NCI-H2171 (cell line): ENCODE measurements around the gene DLX5.
A peak's percentile ranks its signal among the peaks of the same experiment; 100 is the strongest.

Experiments
- DNase-seq: peaks from one replicate; lab custom pipeline; 2025; lab: John Stamatoyannopoulos, UW

DLX5 gene

GRCh38 chr7:97005183-97006054 is 19.2 kb downstream of the DLX5 start, which contains the start of gene DLX6:
Gene DLX6 (plus strand): TSS chr7:97005553. CDS start chr7:97005978, 425 bp downstream.
- DNase-seq: peak; percentile 92

GRCh38 chr7:97004247-97005182 is 20.1 kb downstream of the DLX5 start:
- DNase-seq: no peak

- no peak for DNase-seq
Measured at GRCh38 chr7:97003262-97004246, 21.1 kb downstream of the DLX5 start.

GRCh38 chr7:97002555-97003261 is 21.9 kb downstream of the DLX5 start:
- no peak for DNase-seq

- no peak for DNase-seq
Measured at GRCh38 chr7:97001656-97002554, 22.7 kb downstream of the DLX5 start.

GRCh38 chr7:97001221-97001620 is 23.4 kb downstream of the DLX5 start:
- DNase-seq: no peak

- DNase-seq: no peak
Measured at GRCh38 chr7:96998744-96999143, 25.9 kb downstream of the DLX5 start.

GRCh38 chr7:96998333-96998732 is 26.3 kb downstream of the DLX5 start:
- DNase-seq: no peak

GRCh38 chr7:96997512-96998032 is 27.1 kb downstream of the DLX5 start:
- no peak for DNase-seq

GRCh38 chr7:96996958-96997511 is 27.6 kb downstream of the DLX5 start:
- DNase-seq: no peak

- DNase-seq: no peak
Measured at GRCh38 chr7:96996111-96996957, 28.3 kb downstream of the DLX5 start.

- no peak for DNase-seq
Measured at GRCh38 chr7:96995406-96996110, 29.1 kb downstream of the DLX5 start.

GRCh38 chr7:96993980-96994379 is 30.7 kb downstream of the DLX5 start:
- DNase-seq: no peak

- DNase-seq: no peak
Measured at GRCh38 chr7:96993094-96993865, 31.4 kb downstream of the DLX5 start.

- DNase-seq: no peak
Measured at GRCh38 chr7:96992192-96993005, 32.2 kb downstream of the DLX5 start.
